Testis (tissue), 2 donors: ENCODE data around the gene RAB26.

Experiments
- CTCF ChIP-seq, 3 experiments: fragments of 450-650 bp in 2 of 3; fragments of 200-600 bp in 1 of 3; sonication (generic) in 1 of 3; IDR thresholded peaks; one replicate each; pipeline ENCODE4 v1.5.1; 2016 to 2019; ENCODE audit warnings: antibody characterized with exemption in 3 of 3, mild to moderate bottlenecking in 2 of 3, moderate library complexity in 1 of 3
- POLR2A ChIP-seq: fragments of 450-650 bp; IDR thresholded peaks from one replicate; pipeline ENCODE4 v1.6.1; 2017; ENCODE audit warnings: antibody characterized with exemption, mild to moderate bottlenecking, moderate library complexity

GRCh38 chr16:2142942-2143877 is 5.2 kb upstream of the RAB26 start:
- TF ChIP-seq CTCF (IDR thresholded peaks at IDR 0.05), result no peak
- TF ChIP-seq POLR2A, result no peak
